NCI-H2081 (cell line): Measurements from ENCODE around the gene OPCML.

Experiments used
- DNase-seq, 2 experiments: peaks; one replicate each; lab custom pipeline; 2025; lab: John Stamatoyannopoulos, UW

OPCML gene

DNA sequence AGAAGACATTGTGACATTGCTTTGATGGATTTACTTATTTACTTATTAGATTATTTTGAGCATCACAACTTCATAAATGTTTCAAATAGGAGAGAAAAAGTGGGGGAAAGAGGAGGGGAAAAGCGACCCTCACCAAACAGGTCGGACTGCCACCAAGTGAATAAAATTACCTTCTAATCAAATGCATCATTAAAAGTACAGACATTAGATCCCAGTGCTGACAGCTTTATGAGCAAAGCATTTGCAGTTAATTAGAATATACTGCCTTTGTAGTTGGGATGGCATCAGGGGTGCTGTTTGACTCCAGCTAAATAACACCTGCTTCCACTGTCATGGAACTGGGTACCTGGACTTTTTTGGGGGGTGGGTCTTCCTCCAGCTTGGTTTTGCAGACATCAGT, 299.6 kb downstream of the OPCML start:
- peak in 1 of 2 experiments; percentile 46 for DNase-seq

DNA sequence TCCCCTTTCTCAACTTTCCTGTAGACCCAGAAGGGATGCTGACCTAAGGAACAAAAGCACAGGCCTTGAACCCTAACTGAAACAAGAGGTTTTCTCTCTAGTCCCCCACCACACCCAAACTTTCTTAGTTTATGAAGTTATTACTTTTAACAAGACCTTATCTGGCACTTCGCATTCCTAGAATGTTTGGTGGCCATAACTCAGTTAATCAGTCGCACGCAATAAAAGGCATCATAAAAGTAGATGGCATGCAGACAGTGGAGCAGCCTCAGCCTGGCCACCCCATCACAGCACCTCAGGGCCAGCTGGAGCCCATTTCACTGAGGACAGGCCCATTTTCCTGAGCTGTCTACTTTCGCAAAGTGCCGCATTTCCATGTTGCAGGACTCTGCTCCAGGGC, 301.9 kb downstream of the OPCML start:
- no peak for DNase-seq

DNA sequence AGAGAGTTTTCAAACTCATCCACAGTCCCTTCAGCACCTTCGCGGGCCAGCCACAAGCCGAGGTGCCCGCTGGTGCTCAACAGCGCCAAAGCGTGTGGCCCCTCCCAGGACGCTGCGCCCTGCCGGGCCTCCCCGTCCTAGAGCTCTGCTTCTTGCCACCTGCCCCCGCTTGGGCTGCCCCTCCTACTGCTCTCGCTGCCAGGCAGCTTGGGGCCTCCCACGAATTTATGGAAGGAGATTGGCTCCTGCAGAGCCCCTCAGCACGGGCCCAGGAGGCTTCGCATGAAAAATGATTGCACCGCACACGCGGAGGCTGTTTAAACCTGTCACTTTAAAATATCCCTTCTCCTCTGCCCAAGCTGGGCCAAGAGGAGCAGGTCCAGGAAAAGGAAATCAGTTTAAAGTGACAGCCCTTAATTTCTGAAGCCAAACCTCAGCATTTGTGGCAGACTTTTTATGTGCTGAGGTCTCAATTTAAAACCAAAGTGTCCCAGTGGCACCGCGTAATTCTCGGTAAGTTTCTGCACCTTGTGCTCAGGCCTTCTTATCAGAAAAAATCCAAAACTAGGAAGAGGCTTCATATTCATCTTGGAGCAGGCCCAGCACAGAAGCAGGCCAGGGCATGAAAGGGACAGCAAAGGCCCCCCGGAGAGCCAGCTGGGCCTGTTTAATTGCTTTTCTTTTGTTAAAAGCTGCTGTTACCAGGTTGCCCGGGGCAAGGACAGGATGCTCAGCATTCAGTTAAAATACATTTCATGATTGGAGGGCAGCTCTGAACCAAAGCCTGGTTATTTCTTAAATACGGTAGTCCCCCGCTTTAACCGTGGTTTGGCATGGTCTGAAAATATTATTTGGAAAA, 303.6 kb downstream of the OPCML start:
- peak; percentile 97 to 99 for DNase-seq

DNA sequence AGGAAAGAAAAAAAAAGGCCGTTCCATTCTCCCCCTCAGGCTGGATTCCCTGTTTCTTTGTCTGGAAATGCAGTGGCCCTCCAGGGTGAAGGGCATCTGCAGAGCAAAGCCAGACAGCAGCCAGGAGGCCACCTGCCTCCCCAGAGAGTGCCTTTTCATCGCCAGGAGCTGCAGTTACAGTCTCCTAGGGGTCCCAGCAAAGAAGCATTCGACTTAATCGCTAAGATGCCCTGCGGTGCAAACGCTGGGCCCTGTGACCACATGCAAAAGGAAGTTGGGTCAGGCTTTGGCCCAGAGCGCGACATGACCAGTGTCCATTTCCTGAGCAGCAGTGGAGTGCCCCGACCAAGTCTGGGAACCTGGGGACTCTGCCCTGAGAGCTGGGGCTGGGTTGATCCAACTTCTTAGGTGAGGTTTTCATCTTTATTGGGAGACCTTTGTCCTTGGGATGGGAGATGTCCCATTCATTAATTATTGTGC, 304.6 kb downstream of the OPCML start:
- DNase-seq, result peak; percentile 23 to 54

DNA sequence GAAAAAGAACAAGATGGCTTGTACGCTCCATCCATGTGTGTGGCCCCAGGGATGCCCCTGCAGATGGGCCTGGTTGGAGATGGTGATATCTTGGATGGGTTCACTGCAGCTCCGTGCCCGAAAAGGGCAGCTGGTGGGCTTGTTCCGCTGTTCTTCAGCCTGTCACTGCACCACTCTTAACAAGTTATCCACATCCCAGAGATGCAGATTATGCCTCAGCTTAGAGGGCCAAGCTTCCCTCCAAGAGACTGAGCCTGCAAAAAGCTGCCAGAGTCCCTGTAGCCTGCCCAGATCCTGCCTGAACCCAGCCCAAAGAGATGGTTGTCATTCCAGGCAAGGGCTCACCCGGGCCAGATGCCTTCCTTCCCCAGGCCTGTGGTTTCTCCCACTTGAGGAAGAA, 308.0 kb downstream of the OPCML start:
- no peak for DNase-seq

DNA sequence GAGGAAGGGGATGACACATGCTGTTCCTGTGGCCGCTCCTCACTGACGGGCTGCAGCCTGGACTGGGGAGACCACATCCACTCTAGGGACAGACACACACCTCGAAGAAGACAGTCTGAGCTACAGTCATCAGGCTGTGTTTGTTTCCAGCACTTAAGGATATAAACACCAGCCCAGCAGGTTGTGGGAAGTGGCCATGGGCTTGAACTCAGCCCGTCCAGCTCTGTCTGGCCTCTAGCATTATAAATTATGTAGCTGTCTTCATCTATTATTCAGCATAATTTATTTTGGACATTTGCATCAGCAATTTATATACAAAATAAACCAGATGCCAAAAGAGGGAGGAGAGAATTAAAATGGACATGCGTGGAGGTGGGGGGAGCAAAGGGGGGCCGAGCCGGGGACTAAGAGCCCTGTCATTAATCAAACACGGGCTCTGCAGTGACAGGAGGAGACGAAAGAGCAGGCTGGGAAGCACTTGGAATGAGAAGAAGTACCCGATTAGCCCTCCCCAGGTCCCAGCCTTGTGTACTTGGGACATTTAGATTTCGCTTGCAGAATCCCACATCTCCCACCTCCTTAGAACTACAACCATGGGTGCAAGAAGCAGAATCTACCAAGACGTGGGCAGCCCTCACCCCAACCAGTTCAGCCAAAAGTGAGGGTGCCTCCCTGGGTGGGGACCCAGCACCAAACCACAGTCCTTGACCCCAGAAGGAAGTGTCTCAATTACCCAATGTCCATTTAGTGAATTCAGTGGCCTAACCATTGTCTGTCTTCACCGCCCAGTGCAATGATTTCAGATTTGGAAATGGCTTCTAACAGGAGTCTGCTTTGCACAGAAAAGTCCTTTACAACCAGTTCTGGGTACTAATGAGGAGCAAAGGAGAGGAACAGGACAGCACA, 309.6 kb downstream of the OPCML start:
- no peak for DNase-seq

DNA sequence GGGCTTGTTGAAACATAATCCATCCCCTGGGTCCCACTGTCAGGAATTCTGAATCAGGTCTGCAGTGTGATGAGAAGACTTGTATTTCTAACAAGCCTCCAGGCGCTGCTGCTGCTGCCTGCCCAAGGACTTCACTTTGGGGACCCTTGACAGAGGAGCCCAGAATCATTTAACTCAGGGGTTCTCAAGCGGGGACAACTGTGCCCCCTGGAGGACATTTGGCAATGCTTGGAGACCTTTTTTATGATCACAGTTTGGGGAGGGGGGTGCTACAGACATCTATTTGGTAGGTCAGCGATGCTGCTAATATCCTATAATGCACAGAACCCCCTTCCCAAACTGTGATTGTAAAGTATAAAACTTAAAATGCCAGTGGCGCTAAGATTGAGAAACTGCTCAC, 312.8 kb downstream of the OPCML start:
- DNase-seq, result no peak

DNA sequence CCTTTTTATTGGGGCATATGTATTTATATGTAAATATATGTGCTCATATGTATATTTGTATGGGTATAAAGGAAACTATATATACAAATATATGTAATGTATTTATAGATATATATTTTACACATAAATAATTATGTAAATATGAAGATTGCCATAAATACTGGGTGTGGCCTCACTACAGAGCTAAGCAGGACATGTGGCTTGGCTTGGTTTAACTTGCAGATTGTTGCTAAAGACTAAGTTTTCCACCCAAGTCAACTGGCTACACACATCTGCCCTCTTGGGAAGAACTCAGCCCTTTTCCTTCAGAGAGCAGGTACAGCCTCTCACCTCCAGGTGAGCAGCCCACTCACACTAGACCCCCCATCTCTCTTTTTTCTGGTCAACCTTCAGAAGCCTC, 315.5 kb downstream of the OPCML start:
- no peak for DNase-seq

DNA sequence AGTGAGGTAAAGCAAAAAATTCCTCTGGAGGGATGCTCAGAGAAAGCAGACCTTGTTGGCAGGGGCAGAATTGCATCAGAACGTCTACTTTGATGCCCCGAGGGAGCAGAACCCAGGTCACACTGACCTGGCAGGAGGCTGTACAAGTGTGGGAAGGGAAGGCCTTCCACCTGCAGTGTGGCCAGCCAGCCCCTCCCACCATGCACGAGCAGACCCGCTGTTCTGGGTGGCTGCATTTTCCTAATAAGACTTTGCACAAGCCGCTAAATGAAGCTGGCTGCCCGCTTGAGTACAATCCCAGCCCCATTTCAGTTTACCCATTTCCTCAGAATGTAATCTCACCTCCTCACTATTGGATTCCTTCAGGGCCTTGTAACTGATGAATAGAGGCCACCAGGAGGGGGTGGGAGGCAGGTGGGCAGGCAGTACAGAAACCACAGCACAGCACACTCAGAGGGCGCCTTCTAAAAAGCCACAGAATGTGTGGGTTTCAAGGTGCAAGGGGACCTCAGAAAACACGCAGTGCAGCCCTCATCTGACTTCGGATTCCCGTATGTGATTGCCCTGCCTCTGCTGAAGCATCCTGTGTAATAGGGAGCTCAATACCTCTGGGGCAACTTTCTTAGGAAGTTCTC, 316.6 kb downstream of the OPCML start:
- DNase-seq, result no peak

DNA sequence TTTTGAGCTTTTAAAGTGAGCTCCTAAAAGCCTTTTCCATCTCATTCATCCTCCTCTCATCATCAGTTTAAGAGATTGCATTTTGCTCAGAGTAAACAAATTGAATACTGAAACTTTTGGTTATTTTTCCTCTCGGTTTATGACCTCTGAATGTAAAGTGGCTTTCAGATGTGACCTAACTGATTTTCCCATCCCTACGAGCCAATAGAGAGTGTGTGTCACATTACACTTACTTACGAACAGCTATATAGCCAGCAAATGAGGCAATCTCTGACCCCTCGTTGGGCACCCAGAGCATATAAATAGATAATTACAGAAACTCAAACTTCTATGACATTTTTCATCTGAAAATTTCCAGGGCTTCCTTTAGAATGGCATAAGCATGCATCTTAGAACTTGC, 317.7 kb downstream of the OPCML start:
- DNase-seq, result no peak

DNA sequence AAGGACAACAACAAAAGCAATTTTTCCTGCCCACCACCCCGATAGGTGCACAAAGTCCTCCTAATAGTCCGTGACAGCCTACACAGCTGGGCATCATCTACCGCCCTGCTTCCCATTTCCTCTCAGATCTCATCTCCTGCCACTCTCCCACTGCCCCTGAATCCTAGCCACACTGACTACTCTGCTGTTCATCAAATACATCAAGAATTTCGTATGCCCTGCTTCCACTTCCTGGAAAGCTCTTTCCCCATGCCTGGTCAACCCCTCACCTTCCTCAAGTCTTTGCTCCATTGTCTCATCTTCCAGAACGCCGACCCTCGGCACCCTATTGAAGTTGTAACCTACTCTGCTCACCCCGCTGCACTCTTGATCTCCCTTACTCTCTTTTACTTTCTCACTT, 320.1 kb downstream of the OPCML start:
- DNase-seq, result no peak

DNA sequence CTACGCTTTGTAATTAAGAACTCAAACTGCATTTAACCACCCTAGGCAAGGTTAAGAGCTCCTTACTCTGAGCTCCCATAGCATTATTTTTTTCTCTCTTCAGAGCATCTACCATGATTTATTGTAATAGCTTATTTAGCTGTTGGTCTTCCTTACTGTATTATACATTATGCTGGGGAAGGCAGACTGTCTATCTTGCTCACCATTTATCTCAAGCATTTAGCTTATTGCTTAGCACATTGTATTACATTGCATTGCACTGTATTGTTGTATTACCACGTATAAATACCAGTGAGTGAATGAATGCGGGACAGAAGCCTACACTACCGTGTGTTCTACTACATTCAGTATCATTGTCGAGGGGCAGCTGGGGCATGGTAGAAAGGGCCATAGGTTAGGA, 324.3 kb downstream of the OPCML start:
- DNase-seq, result no peak

DNA sequence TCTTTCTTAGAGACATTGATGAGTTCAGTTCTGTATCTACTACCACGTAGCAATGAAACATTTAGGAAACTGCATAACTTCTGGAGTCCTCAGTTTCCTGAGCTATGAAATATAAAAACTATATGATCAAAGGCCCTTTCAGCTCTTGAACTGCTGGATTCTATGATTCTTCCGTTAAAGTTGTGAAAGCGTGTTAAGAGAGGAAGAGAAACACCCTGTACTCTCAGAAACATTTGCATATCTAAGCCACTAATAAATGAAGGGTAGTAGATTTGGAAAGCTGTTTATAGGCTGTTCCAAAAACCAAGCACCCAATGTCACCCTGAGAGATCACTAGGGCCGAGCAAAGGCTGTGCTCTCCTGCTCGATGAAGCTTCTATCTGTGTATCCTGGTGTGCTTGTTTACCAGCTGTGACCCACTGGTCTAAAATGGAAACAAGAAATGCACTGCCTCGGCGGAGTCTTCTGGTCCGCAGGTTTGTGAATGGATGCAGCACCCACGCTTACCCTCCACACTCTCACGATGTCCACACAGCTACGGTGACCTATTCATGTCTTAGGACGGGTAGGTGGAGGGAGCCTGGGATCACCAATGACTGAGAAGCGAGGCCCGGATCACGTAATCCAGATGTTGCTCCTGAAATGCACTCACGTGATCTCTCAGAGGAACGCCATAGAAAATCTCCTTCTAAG, 325.8 kb downstream of the OPCML start:
- no peak for DNase-seq

DNA sequence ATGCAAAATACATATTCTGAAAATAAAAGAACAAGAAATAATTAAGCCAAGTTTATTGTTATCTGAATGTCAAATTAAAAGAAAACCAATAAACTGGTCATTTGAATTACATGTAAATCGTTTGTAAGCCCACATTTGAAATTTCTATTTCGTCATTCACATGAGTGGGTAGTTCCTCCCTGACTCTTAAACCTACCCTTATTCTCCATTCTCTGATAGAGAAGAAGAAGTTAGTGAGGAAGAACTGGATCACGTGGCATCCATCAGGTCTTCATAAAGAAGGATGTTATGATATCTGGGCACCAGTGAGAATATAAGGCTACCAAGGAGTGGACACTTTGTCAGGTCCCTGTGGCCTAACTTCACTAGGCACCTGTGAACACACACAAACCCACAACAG, 328.1 kb downstream of the OPCML start:
- DNase-seq, result no peak

DNA sequence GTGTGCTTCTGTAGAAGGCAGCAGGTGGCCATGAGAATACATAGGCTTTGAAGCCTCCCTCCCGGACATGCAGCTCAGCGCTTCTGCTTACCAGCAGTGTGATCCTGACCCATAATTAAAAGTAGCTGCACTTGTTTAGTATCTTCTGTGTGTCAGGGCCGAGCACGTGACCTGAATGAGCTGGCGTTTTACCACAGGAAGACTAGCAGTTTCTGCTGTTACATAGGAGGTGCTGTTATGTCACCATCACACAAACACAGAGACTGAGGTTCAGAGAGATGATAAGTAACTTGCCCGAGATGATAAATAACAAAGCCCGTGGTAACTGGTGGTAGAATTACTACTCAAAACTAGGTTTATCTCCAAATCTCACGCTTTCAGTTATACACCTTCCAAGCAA, 329.5 kb downstream of the OPCML start:
- DNase-seq, result no peak

DNA sequence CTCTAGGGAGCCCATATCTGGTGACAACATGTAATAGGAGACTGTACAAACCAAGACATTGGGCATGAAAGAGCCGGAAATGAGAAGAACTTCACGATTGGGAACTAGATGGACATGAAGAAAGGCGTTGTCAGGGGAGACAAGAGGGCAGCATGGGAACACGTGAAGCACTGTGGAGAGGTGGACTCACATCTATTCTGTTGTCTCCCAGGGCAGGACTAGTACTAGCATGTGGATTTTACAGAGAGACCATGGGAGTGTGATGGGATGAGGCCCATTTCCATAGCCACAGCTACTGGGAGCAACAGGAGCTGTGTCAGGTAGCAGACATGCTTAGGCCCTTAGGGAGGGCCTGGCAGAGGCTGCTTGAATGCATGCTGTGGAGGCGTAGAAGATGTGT, 333.9 kb downstream of the OPCML start:
- no peak for DNase-seq

DNA sequence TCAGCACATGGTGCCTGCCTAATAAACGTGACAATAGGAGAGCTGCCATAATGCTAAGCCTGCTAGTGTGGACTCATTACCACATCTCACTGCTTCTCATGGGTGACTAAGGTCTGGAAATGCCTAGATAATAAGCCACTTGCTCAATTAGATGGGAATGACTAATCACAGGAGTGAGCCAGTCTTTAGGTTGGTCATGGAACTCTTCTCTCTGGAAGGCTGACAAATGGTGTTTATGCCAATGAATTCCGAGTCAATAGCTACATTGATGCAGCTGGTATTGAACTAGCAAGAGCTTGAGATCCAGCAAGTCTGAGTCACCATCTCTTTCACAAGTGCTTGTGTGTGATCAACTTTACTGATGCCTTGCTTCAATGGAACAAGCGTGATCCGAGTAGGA, 334.9 kb downstream of the OPCML start:
- DNase-seq, result no peak

DNA sequence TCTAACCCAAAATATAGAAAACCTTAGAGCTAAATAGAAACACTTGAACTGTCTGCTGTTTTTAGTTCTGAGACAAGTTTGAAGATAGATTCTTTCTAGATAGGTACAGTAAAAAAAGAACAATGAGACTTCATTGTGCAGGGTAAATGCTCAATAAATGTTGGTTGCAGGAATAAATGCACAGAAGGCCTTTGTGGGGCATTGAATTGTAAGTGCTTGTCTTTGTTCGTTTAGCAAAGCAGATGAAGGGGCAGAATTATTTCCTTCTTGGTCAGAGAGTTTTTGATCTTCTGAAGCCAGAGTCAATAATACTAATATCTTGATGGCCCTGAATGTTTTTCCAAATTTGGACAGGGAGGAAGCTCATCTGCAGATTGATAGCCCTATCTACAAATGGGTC, 340.4 kb downstream of the OPCML start:
- DNase-seq, result no peak

DNA sequence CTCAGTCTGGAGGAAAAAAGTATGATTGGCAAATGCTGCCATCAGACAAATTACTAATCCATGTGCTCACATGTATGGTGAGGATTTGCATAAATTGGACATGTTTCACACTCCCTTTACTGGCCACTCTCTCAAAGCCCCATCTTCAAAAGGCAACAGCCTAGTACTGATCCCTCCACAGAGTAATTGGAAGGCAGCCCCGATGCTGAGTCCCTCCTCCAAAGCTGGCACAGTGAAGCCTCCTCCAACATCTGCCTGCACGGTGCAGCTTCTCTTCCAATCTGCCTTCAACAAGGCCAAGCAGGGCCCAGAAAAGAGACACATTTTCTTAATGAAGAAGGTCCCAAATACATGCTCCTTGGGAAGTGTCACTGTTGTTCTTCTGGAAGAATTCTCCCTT, 350.6 kb downstream of the OPCML start:
- no peak for DNase-seq

DNA sequence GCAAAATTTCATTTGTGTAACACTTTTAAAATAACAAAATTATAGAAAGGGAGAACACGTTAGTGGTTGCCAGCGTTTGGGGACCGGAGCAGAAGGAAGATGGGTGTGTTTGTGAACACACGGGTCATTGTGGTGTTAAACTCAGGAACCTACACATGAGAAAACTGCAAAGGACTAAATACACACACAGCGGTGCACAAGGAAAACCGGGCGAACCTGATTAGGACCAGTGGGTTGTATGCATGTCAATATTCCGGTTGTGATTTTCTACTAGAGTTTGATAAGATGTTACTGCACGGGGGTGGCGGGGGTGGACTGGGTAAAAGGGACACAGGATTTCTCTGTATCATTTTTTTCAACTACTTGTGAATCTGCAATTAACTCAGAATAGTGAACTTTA, 351.2 kb downstream of the OPCML start:
- DNase-seq, result no peak

DNA sequence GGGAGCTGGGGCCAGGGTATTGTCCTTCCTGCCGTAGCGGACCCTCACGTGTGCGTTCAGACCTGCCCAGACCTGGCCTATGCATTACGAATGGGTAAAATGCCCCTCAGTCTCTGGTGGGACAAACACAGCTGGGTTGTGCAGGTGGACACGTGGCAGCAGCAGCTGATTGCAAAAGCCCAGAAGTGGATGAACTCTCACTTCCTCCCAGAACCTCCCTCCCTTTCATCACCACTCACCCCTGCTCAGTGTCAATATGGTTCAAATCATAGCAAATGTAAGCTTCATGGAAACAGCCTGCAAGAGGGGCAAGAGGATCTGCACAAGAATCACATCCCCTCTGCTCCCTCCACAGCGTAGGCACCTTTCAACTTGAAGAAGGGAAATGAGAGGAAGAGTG, 352.1 kb downstream of the OPCML start:
- DNase-seq, result no peak

DNA sequence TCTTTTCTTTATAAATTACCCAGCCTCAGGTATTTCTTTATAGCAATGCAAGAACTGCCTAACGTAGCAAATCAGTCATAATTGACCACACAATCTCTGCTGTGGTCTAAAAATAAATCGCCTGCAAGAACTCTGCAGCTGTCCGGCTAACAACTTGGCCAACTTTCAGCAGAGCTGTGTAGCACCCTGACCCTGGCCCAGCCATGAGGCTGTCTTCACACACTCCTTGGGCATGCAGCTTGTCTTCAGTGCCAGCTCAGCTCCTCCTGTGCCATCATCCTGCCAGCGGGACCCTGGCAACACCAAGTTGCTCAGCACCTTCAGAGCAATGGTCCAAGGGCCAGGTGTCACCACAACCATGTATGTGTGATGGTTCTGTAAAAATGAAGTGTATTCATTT, 355.6 kb downstream of the OPCML start:
- DNase-seq, result no peak
